Activated CD4-positive, alpha-beta T cell treated with anti-CD3 and anti-CD28 coated beads, Interleukin-10, Interleukin-2, amounts not matched to agents 100 ng/mL and 50 ng/mL, durations not matched to agents 16 hours and 8 hours (primary cell): ENCODE data around the gene CLDND2.
A peak's percentile ranks its signal among the peaks of the same experiment; 100 is the strongest.

Experiments
- DNase-seq: peaks from one replicate; pipeline ENCODE4 v3.0.0-alpha.2; 2020

CLDND2 gene

GRCh38 chr19:51380379-51380778 lies 11.6 kb upstream of the CLDND2 start:
- DNase-seq, result no peak

DNA sequence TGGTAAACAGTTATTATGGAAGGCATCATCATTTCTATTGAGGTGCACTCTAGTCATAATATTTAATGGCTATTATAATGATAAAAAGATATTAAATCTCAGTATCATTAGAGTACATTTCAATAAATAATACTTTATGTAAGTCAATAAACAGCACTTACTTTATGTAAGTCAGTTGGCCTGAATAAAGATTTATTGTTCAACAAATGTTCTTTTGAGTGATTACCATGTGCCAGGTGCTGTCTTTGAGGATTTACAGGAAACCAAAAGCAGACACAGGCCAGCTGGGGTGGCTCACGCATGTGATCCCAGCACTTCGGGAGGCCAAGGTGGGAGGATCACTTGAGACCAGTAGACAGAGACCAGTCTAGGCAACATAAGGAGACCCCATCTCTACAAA lies 8.6 kb upstream of the CLDND2 start:
- DNase-seq, result no peak

DNA sequence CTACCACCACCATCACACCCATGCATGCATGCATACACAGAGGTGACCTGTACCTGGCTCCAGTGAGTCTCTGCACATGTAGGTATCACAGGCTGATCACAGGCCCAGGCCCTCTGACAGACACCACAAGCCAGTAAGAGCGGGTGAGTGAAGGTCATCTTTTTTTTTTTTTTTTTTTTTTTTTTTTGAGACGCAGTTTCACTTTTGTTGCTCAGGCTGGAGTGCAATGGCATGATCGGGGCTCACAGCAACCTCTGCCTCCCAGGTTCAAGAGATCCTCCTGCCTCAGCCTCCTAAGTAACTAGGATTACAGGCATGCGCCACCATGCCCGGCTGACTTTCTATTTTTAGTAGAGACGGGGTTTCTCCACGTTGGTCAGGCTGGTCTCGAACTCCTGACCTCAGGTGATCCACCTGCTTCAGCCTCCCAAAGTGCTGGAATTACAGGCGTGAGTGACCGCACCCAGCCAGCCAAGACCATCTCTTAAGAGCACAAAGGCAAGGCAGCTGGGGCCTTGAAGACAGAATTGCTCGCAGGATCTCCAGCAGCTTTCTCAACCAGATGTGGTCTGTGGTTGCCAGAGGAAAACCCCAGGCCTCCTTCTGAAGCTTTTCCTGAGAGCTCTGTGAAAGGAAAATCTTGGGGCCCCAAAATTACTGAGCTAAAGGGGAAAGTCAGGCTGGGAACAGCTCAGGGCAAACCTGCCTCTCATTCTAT lies 6.9 kb upstream of the CLDND2 start:
- peak; percentile 78 for DNase-seq

DNA sequence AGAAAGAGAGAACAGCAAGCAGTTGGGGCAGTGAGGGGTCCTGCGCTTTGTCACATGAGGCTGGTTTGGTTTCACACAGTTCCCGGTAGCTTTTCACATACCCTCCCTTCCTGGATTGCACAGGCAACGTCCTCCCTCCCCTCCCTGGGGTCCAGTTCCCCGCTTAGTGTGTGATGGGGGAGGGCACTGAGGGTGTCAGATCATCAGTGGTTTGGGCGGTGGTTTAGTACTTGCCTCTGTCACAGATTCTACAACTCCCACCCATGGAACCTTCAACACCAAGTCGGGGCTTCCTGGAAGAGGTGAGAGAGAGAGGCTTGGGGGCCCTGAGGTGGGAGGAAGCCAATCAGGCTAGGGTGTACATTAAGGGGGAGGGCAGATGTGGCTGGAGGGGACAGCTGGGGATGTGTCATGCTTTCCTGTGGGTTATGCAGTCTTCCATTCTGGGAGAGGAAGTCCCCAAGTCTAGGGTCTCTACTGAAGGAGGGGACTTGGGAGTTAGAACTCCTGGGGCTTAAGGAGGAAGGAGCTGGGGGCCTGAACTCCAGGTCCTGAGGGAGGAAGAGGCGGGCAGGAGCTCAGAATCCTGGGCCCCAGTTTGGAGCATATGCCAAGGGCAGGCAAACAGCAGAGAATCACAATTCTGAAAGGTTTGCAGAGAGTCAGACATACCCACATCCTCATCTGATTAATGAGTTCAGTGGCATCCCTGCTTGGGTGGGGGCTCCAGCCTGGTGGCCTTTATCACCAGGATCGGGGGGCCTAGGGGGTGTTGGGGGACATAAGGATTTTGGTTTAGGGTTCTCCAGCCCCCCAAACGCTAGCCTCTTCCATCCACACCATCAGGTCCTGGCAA lies 4.1 kb upstream of the CLDND2 start, which contains the start of gene NKG7:
TSS of gene NKG7 (minus strand) at position 6 of the 856 bp plus-strand sequence. CDS start 119 bp downstream, outside the sequence.
- peak; percentile 96 for DNase-seq

GRCh38 chr19:51372021-51372648 lies 3.3 kb upstream of the CLDND2 start:
- DNase-seq, result no peak

DNA sequence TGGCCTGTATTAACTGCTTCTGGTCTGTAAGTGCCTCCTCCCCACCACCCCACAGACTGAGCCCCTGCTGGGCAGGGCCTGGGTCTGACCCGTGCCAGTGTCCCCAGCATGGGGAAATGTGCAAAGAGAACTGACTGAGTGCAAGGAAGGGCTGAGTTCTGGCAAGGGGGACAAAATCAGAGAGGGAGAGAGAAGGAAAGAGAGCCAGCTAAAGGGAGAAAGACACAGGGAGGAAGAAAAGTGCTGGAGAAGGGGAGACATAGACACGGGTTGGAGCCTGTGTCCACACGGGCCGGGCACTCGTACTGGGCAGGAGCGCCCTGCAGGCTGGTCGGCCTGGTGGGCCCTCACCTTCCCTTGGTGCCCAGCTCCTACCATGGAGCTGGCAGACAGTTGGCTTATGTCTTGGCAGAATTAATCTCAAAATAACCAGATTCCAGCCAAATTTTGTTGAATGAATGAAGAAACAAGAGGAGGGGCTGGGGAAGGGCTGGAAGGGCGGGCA lies 2.4 kb upstream of the CLDND2 start:
- no peak for DNase-seq

GRCh38 chr19:51370230-51370629 lies 1.4 kb upstream of the CLDND2 start:
- DNase-seq, result no peak

- peak; percentile 100 for DNase-seq
These were observed 1.0 kb downstream of the CLDND2 start for GRCh38 chr19:51367565-51368365.

- no peak for DNase-seq
These were observed 1.6 kb downstream of the CLDND2 start for GRCh38 chr19:51367255-51367564.

- DNase-seq, result peak; percentile 99
These were observed 2.2 kb downstream of the CLDND2 start for GRCh38 chr19:51366389-51367254.

- DNase-seq, result no peak
These were observed 2.8 kb downstream of the CLDND2 start, which contains the start of gene ETFB for GRCh38 chr19:51365965-51366388. TSS of gene ETFB (minus strand) at chr19:51366388. CDS start at chr19:51366326, 62 bp downstream.

DNA sequence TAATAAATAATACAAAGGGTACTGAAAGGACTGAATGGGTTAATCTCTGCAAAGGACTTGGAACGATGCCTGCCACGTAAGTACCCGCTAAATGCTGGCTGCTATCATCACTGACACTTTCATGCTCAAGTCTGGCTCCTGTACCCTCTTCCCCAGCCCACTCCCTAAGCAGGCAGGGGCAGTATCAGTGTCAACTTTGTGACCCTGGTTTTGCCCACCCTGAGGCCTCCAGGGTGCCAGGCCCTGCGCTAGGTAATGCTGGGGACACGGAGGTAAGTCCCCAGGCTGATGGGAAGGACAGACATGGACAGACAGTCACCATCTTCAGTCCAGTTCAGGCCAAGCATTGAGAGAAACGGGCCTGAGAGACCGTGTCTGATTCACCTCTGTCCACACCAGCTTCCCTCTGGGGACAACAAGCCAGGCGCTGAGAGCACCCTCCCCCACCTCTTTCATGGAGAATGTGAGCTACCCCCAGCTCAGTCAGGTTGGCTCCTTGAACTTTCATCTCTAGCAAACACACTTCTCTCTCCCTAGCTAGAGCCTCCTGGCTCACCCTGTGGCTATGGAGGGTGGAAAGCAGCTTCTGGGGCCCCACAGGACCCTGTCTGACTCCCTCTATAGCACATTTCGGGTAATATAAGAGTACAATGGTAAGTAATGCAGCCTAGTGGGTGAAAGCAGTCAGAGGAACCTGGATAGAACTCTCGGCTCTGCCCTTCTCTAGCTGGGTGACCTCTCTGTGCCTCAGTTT lies 3.4 kb downstream of the CLDND2 start:
- DNase-seq, result peak; percentile 38

DNA sequence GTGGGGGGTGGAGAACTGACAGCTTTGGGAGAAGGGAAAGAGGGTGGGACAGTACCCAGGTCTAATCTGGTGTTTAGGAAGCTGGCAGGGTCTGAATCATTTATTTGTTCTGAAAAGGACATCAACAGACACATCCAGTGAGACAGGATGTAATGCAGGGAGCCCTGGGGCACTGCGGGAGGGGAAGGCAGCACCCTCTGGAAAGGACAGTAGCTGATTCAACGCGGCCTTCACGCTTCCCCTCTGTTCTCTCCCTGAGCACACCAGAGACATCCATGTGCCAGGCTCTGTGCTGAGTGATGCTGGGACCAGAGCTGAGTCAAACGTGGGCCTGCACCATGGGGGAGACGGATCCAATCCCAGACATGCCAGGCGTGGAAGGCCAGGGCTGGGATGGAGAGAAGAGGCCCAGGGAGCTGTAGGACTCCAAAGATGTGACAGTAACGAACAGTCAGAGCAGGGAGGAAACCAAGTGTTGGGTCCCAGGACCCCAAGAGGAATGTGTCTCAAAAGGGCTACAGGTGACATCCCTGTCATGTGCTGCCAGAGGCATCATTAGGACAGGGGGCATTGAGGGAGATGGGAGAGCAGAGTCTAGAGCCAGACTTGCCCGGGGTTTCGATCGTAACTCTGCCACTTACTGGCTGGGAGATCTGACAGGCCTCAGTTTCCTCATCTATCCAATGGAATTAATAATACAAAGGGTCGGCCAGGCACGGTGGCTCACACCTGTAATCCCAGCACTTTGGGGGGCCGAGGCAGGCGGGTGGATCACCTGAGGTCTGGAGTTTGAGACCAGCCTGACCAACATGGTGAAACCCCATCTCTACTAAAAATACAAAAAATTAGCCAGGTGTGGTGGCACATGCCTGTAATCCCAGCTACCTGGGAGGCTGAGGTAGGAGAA lies 4.3 kb downstream of the CLDND2 start:
- no peak for DNase-seq

- no peak for DNase-seq
These were observed 7.6 kb downstream of the CLDND2 start for GRCh38 chr19:51361239-51361638.

GRCh38 chr19:51359294-51359693 lies 9.5 kb downstream of the CLDND2 start:
- no peak for DNase-seq

GRCh38 chr19:51357952-51358351 lies 10.9 kb downstream of the CLDND2 start:
- DNase-seq, result no peak

DNA sequence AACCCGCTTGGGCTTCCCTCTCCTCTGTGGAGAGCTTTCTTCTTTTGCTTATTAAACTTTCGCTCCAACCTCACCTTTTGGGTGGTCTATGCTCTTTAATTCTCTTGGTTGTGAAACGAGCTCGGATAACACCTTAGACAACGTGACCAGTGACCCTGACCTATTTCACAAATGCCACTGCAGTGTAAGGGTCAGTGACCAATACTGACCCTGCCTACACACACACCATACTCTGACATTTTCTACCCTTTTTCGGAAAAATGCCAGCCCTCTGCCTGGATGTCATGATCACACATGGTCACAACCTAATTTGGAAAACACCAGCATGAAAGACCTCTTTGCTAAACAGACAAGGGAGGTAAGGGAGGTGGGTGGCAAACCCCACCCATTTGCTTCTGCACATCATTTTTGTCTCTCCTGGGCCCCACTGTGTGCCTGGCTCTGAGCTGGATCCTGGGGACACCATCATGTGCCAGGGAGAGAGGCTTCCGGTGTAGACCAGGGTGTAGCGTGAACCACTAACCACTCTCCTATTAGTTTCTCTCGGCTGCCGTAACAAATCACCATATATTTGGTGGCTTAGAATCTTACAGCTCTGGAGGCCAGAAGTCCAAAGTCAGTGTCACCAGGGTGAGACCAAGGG lies 12.5 kb downstream of the CLDND2 start:
- no peak for DNase-seq

DNA sequence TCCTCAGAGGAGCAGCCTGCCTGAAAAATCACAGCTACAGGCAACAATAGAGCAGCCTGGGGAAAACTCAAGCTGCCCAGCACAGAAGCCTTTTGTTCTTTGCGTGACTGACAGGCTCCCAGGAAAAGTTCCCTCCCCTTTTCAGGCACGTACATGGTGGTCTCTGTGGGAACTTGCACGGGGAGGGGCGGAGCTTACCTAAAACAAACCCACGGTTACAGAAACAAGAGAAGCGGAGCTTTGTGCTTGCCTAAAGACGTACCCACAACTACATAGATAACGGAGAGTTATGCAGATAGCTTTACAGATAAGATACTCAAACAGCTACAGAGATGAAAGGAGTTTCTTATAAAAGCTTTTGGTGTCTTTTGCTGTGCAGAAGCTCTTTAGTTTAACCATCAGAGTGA lies 14.1 kb downstream of the CLDND2 start:
- DNase-seq, result peak; percentile 61

- DNase-seq, result no peak
These were observed 14.6 kb downstream of the CLDND2 start for GRCh38 chr19:51354103-51354741.
